Measurements from ENCODE around the gene ADGRD2. TPM values are rescaled to one million over a fixed set of nuclear protein-coding genes. Genes with fewer than 3 reads are reported as not detected.

ADGRD2 gene
- total and polyA plus RNA-seq, 5 donors: 0.05 to 0.29 (median 0.15) TPM; not detected in 2

DNA sequence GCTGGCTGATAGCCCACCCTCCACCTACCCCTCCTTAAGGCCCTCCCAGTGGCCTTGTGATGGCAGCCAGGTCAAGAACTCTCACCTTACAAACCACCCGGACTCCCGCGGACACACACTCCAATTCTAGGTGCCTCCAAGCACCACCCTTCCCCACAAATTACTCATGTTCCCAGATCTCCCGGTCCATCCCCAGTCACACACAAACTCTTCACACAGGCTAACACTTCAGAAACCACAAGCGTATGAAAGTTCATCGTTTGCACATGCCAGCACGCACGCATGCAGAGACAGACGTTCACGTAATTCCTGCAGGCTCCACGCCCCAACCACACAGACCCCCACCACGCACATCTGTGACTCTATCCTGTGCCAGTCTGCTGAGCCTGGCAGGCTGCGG lies 39.0 kb downstream of the ADGRD2 start:
- Histone ChIP-seq H3K27ac (ENCODE audit: low read length) (no peak overlapping the region), H3K4me3 (ENCODE audit: low read length) (no peak overlapping the region), H3K9me3 (ENCODE audit: control insufficient read depth, low read length) (no peaks in the 10 kb centered on the region), H3K27me3 (ENCODE audit: control insufficient read depth, insufficient read depth) (no peaks in the 10 kb centered on the region), H3K4me1 (ENCODE audit: control insufficient read depth, insufficient read depth, low read length) (no peaks in the 10 kb centered on the region)
- 71% methylated on average over 13 of the region's 13 CpGs for WGBS
- ATAC-seq: no peak
- DNase-seq: no peak
- intact Hi-C loops (cut with DNase I): no loop called here

GRCh38 chr9:124490004-124490403 lies 39.8 kb downstream of the ADGRD2 start:
- H3K27me3 ChIP-seq (ENCODE audit: control insufficient read depth, insufficient read depth): no peaks in the 10 kb centered on the region

DNA sequence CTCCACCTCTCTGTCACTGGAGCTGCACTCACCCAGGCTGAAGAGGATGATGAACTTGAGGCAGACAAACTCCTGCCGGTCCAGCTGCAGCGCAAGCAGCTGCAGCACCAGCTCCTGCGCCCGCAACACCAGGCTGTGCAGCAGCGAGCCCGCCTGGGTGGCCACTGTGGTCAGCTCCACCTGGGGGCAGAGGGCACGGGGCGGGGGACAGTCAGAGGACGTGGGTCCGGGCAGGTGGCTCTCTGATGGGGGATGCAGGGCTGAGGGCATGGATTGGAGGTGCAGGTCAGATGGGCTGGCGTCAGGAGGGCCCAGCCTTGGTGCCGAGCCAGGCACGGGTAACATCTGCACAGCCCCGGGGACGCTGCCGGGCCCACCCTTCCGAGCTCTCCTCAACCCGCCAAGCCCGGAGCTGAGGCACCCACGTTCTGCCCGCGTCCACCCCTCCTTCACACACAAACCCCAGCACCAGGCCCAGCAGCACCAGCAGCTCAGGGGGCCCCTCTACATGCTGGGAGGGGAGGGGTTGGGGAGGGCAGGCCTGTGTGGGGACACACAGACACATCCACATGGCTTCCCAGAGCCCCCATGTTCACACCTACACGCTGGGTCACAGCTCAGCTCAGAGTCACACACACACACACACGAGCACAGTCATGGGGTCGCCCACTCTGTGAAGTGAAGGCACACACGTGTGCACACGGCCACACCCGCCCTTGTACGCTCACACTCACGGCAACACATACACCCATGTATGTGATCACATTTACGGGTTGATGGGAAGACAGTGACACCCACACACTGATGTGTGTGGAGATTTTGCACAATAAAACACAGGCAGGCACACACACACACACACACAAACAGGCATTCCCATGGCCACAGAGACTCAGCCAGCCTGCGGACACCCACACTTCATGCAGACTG lies 41.1 kb downstream of the ADGRD2 start:
- Histone ChIP-seq H3K9me3 (ENCODE audit: control insufficient read depth, low read length) (no peaks in the 10 kb centered on the region), H3K4me3 (ENCODE audit: low read length) (no peak overlapping the region), H3K27me3 (ENCODE audit: control insufficient read depth, insufficient read depth) (no peaks in the 10 kb centered on the region), H3K27ac (ENCODE audit: low read length) (no peak overlapping the region), H3K4me1 (ENCODE audit: control insufficient read depth, insufficient read depth, low read length) (no peaks in the 10 kb centered on the region)
- DNase-seq (no peak), ATAC-seq (no peak)
- intact Hi-C loops (cut with DNase I): no loop called here
- WGBS: 85% methylated on average over 32 of the region's 32 CpGs

More at GRCh38 chr9:124490004-124490403, 39.8 kb downstream of the ADGRD2 start:
- H3K4me1 ChIP-seq (ENCODE audit: control insufficient read depth, insufficient read depth, low read length): no peaks in the 10 kb centered on the region
- H3K27ac ChIP-seq (ENCODE audit: low read length): no peak overlapping the region
- H3K9me3 ChIP-seq (ENCODE audit: control insufficient read depth, low read length): no peaks in the 10 kb centered on the region
- DNase-seq (no peak), ATAC-seq (no peak)
- 84% methylated on average over 2 of the region's 2 CpGs for WGBS
- H3K4me3 ChIP-seq (ENCODE audit: low read length): no peak overlapping the region
- intact Hi-C loops (cut with DNase I): no loop called here

DNA sequence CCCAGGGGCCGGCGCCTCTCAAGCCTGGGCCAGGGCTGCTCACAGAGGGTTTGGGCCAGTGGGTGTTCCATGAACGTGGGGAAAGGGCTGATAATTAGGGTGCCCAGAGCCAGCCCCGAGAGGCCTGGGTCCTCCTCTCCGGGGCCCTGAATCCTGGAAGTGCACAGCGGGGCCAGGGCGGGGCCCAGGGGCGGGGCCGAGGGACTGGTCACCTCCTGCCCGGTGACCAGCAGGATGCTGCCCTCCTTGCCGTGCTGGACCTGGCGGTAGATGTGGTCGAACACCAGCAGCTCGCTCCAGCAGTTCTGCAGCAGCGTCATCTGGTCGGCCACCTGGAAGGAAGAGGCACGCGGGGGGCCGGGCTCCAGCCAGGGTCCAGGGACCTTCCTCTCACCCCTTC lies 42.6 kb downstream of the ADGRD2 start:
- Histone ChIP-seq H3K4me3 (ENCODE audit: low read length) (no peak overlapping the region), H3K27me3 (ENCODE audit: control insufficient read depth, insufficient read depth) (no peaks in the 10 kb centered on the region), H3K27ac (ENCODE audit: low read length) (no peak overlapping the region), H3K4me1 (ENCODE audit: control insufficient read depth, insufficient read depth, low read length) (no peaks in the 10 kb centered on the region), H3K9me3 (ENCODE audit: control insufficient read depth, low read length) (no peaks in the 10 kb centered on the region)
- peak in 1 of 3 donors; percentile 23 for DNase-seq
- 78% methylated on average over 19 of the region's 19 CpGs for WGBS
- ATAC-seq: no peak
- intact Hi-C loops (cut with DNase I): no loop called here

DNA sequence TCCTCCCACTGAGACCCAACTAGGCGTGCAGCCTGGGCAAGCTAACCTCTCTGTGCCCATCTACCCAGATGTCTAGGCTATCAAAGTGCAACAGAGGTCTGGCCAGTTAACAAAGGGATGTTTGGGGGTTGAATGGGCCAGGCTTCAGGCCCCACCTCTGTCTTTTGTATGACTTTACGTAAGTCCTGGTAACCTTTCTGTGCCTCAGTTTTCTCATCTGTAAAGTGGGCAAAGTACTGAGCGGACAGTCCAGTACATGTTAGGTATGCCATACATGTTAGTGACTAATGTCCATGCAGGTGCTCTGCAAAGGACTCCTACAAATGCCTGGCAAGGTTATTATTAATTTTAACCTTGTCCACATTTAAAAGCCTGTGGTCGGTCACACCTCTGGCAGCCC lies 43.0 kb downstream of the ADGRD2 start:
- Histone ChIP-seq H3K9me3 (ENCODE audit: control insufficient read depth, low read length) (no peaks in the 10 kb centered on the region), H3K27me3 (ENCODE audit: control insufficient read depth, insufficient read depth) (no peaks in the 10 kb centered on the region)
- intact Hi-C loops (cut with DNase I): no loop called here

DNA sequence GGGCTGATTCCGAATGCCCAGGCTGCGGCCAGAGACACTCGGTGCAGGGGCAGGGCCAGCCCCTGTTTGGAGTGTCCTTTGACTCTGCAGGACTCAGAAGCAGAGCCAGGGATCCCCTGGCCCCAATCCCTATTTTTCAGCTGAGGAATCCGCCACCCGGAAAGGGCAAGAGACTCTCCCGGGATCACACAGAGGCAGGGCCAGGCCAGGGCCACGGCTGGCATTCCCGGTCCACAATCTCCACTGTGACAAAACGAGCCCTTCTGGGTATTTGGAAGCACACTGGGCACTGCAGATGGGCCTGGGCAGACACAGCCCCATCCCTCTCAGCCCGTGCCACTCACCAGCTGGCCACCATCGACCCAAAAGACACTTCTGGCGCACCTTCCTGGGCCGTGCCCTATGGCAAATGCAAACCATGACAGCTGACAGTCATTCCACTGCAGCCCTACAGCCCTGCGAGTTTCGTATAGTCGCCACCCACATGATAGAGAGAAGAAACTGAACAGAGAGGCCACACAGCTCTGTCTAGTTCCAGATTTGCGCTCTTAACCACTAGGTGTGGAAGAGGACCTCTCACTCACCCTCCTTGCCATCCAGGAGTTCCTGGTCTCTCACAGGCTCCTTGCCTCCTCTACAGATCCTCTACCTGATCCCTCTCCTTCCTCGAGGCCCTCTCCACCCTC lies 43.7 kb downstream of the ADGRD2 start:
- no peak overlapping the region for H3K27ac ChIP-seq (ENCODE audit: low read length)
- no peaks in the 10 kb centered on the region for H3K9me3 ChIP-seq (ENCODE audit: control insufficient read depth, low read length)
- ATAC-seq (no peak), DNase-seq (peak in 1 of 3 donors; percentile 21)
- no peaks in the 10 kb centered on the region for H3K27me3 ChIP-seq (ENCODE audit: control insufficient read depth, insufficient read depth)
- no peaks in the 10 kb centered on the region for H3K4me1 ChIP-seq (ENCODE audit: control insufficient read depth, insufficient read depth, low read length)
- WGBS: 78% methylated on average over 18 of the region's 18 CpGs
- no peak overlapping the region for H3K4me3 ChIP-seq (ENCODE audit: low read length)
- intact Hi-C loops (cut with DNase I): no loop called here

More for the DNA sequence above, 43.0 kb downstream of the ADGRD2 start:
- Histone ChIP-seq H3K4me3 (ENCODE audit: low read length) (no peak overlapping the region), H3K4me1 (ENCODE audit: control insufficient read depth, insufficient read depth, low read length) (no peaks in the 10 kb centered on the region), H3K27ac (ENCODE audit: low read length) (no peak overlapping the region)
- no peak for DNase-seq
- ATAC-seq: no peak
- 92% methylated on average over 4 of the region's 4 CpGs for WGBS

- WGBS: 62% methylated on average over 31 of the region's 31 CpGs
- Histone ChIP-seq H3K4me1 (ENCODE audit: control insufficient read depth, insufficient read depth, low read length) (no peaks in the 10 kb centered on the region), H3K4me3 (ENCODE audit: low read length) (no peak overlapping the region), H3K27ac (ENCODE audit: low read length) (no peak overlapping the region), H3K27me3 (ENCODE audit: control insufficient read depth, insufficient read depth) (no peaks in the 10 kb centered on the region), H3K9me3 (ENCODE audit: control insufficient read depth, low read length) (no peaks in the 10 kb centered on the region)
- intact Hi-C loops (cut with DNase I): no loop called here
- peak in 2 of 3 donors; percentile 42 to 46 for DNase-seq
- no peak for ATAC-seq
These were observed 45.1 kb downstream of the ADGRD2 start for GRCh38 chr9:124495126-124496074.

- no peaks in the 10 kb centered on the region for H3K9me3 ChIP-seq (ENCODE audit: control insufficient read depth, low read length)
- intact Hi-C loops (cut with DNase I): no loop called here
- WGBS: 82% methylated on average over 3 of the region's 3 CpGs
These were observed 45.8 kb downstream of the ADGRD2 start for GRCh38 chr9:124496075-124496449.

DNA sequence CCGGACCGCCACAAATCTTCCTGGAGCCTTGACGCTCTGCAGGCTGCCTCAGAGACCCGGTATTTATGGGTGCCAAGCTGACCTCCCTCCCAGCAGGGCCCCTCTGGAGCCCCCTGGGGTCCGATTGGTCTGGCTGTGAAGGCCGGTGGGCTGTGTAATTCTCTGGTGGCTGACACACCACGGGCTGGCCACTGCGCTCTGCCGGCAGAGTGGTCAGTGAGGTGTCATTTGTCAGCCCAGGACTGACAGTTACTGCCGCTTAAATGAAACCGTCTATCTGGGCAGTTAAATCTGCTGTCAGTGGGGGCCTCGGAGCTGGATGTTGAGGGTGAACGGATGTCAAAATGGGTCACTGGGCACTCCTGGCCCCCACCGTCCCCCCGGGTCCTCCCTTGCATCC lies 46.2 kb downstream of the ADGRD2 start:
- ATAC-seq (no peak), DNase-seq (peak in 2 of 3 donors; percentile 20 to 30)
- Histone ChIP-seq H3K27me3 (ENCODE audit: control insufficient read depth, insufficient read depth) (no peaks in the 10 kb centered on the region), H3K4me3 (ENCODE audit: low read length) (no peak overlapping the region), H3K27ac (ENCODE audit: low read length) (no peak overlapping the region), H3K4me1 (ENCODE audit: control insufficient read depth, insufficient read depth, low read length) (no peaks in the 10 kb centered on the region), H3K9me3 (ENCODE audit: control insufficient read depth, low read length) (no peaks in the 10 kb centered on the region)
- intact Hi-C loops (cut with DNase I): no loop called here
- 76% methylated on average over 15 of the region's 15 CpGs for WGBS

More at GRCh38 chr9:124496075-124496449, 45.8 kb downstream of the ADGRD2 start:
- Histone ChIP-seq H3K27ac (ENCODE audit: low read length) (no peak overlapping the region), H3K4me1 (ENCODE audit: control insufficient read depth, insufficient read depth, low read length) (no peaks in the 10 kb centered on the region), H3K27me3 (ENCODE audit: control insufficient read depth, insufficient read depth) (no peaks in the 10 kb centered on the region), H3K4me3 (ENCODE audit: low read length) (no peak overlapping the region)
- ATAC-seq (no peak), DNase-seq (no peak)

GRCh38 chr9:124497441-124497840 lies 47.2 kb downstream of the ADGRD2 start:
- intact Hi-C loops (cut with DNase I): no loop called here
- DNase-seq: no peak
- 87% methylated on average over 8 of the region's 8 CpGs for WGBS
- no peaks in the 10 kb centered on the region for H3K27me3 ChIP-seq (ENCODE audit: control insufficient read depth, insufficient read depth)
- H3K4me1 ChIP-seq (ENCODE audit: control insufficient read depth, insufficient read depth, low read length): no peaks in the 10 kb centered on the region
- no peak for ATAC-seq
- H3K27ac ChIP-seq (ENCODE audit: low read length): no peak overlapping the region
- H3K9me3 ChIP-seq (ENCODE audit: control insufficient read depth, low read length): no peaks in the 10 kb centered on the region
- H3K4me3 ChIP-seq (ENCODE audit: low read length): no peak overlapping the region

Data from right cardiac atrium (tissue), 5 donors.